Measurements from ENCODE around the gene KLHL34. TPM values are rescaled to one million over a fixed set of nuclear protein-coding genes. Genes with fewer than 3 reads are reported as not detected.

The KLHL34 gene
- total and polyA plus RNA-seq, 7 donors: 0.28 to 1.5 (median 1.2) TPM; not detected in 3

GRCh38 chrX:21678048-21678612, 20.0 kb upstream of the KLHL34 start:
- H3K27me3 ChIP-seq: no peaks in the 10 kb centered on the region
- intact Hi-C loops (cut with DNase I): no loop called here

GRCh38 chrX:21675931-21676330, 17.8 kb upstream of the KLHL34 start:
- Histone ChIP-seq H3K4me3 (no peak overlapping the region), H3K4me1 (no peaks in the 10 kb centered on the region), H3K36me3 (no peaks in the 10 kb centered on the region), H3K27me3 (no peaks in the 10 kb centered on the region), H3K9me3 (no peaks in the 10 kb centered on the region), H3K27ac (no peak overlapping the region)
- TF ChIP-seq POLR2A (IDR thresholded peaks at IDR 0.05) (no peak), EP300 (IDR thresholded peaks at IDR 0.05) (no peak), CTCF (IDR thresholded peaks at IDR 0.05) (no peak), POLR2AphosphoS5 (IDR thresholded peaks at IDR 0.05) (no peak)
- intact Hi-C loops (cut with DNase I): no loop called here
- DNase-seq: no peak
- WGBS, 2 donors: 54 to 92% methylated on average over 2 of the region's 2 CpGs

More at GRCh38 chrX:21678048-21678612, 20.0 kb upstream of the KLHL34 start:
- 51 to 73% methylated on average over 4 of the region's 4 CpGs for WGBS, 2 donors
- TF ChIP-seq EP300 (IDR thresholded peaks at IDR 0.05) (no peak), POLR2AphosphoS5 (IDR thresholded peaks at IDR 0.05) (no peak), POLR2A (IDR thresholded peaks at IDR 0.05) (no peak), CTCF (IDR thresholded peaks at IDR 0.05) (no peak)
- Histone ChIP-seq H3K36me3 (no peaks in the 10 kb centered on the region), H3K27ac (no peak overlapping the region), H3K4me3 (no peak overlapping the region), H3K4me1 (no peaks in the 10 kb centered on the region), H3K9me3 (no peaks in the 10 kb centered on the region)
- DNase-seq: no peak

- no peak for DNase-seq
- TF ChIP-seq EP300 (IDR thresholded peaks at IDR 0.05) (no peak), POLR2A (IDR thresholded peaks at IDR 0.05) (no peak)
- 32 to 76% methylated on average over 4 of the region's 4 CpGs for WGBS, 2 donors
- H3K9me3 ChIP-seq: no peaks in the 10 kb centered on the region
- H3K27me3 ChIP-seq: no peaks in the 10 kb centered on the region
- no peaks in the 10 kb centered on the region for H3K36me3 ChIP-seq
- no peaks in the 10 kb centered on the region for H3K4me1 ChIP-seq
- no peak overlapping the region for H3K27ac ChIP-seq
- intact Hi-C loops (cut with DNase I): no loop called here
- no peak overlapping the region for H3K4me3 ChIP-seq
Observed at GRCh38 chrX:21674430-21675186, 16.5 kb upstream of the KLHL34 start.

- 90% methylated on average over 4 of the region's 4 CpGs for WGBS, 2 donors
- H3K4me1 ChIP-seq: no peaks in the 10 kb centered on the region
- no peak for TF ChIP-seq CTCF (IDR thresholded peaks at IDR 0.05)
- TF ChIP-seq EP300 (IDR thresholded peaks at IDR 0.05): no peak
- TF ChIP-seq POLR2A (IDR thresholded peaks at IDR 0.05): no peak
- no peak for TF ChIP-seq POLR2AphosphoS5 (IDR thresholded peaks at IDR 0.05)
- DNase-seq: no peak
- intact Hi-C loops (cut with DNase I): no loop called here
- H3K27ac ChIP-seq: no peak overlapping the region
- no peak overlapping the region for H3K4me3 ChIP-seq
- no peaks in the 10 kb centered on the region for H3K27me3 ChIP-seq
- no peaks in the 10 kb centered on the region for H3K9me3 ChIP-seq
- no peaks in the 10 kb centered on the region for H3K36me3 ChIP-seq
Observed at GRCh38 chrX:21666679-21667078, 8.5 kb upstream of the KLHL34 start.

- Histone ChIP-seq H3K9me3 (no peaks in the 10 kb centered on the region), H3K36me3 (no peaks in the 10 kb centered on the region), H3K4me3 (no peak overlapping the region), H3K27me3 (no peaks in the 10 kb centered on the region), H3K27ac (no peak overlapping the region), H3K4me1 (no peaks in the 10 kb centered on the region)
- 85 to 86% methylated on average over 4 of the region's 4 CpGs for WGBS, 2 donors
- TF ChIP-seq CTCF (IDR thresholded peaks at IDR 0.05) (no peak), POLR2A (IDR thresholded peaks at IDR 0.05) (no peak), EP300 (IDR thresholded peaks at IDR 0.05) (no peak), POLR2AphosphoS5 (IDR thresholded peaks at IDR 0.05) (no peak)
- no peak for DNase-seq
- intact Hi-C loops (cut with DNase I): no loop called here
Observed at GRCh38 chrX:21666252-21666651, 8.1 kb upstream of the KLHL34 start.

All from sigmoid colon (tissue), 7 donors.